Islet precursor cell (in vitro differentiated cells): Measurements from ENCODE around the gene PPIF.

Experiments used
- DNase-seq: peaks from one replicate; pipeline ENCODE4 v3.0.0-alpha.2; 2018

The PPIF gene

DNA sequence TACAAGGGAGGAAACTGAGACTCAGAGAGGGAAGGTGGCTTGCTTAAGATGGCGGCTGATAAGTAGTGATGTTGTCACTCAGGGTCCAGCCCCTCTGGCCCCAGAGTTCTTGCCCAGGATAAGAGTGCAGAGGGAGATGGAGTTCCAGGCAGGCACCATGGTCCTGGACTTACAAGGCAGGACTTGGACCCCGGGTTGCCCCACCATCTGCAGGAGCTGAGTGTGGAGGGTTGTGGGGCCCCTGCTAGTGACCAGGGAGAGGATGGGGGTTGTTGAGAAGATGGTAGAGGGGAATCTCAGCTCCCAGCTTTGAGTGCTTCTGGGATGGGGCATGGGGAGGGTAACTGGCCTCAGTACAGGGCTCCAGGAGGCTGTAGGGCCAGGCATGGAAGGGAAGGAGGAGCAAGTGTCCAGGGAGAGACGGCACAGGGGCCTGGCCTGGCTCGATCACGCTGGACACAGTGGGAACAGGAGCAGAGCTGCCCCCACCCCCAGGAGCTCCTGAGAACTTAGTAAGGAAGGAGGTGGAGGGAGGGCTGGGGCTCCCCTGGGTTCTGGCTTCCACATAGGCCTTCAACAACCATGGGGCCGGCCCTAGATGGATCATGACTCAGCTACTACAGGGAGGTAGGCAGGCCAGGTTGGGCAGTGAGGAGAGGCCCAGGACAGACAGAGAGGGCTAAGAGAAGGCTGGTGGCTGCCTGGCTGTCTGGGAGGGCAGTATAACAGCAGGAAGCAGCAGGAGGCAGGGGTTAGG is 28.2 kb downstream of the PPIF start:
- peak; percentile 86 for DNase-seq

DNA sequence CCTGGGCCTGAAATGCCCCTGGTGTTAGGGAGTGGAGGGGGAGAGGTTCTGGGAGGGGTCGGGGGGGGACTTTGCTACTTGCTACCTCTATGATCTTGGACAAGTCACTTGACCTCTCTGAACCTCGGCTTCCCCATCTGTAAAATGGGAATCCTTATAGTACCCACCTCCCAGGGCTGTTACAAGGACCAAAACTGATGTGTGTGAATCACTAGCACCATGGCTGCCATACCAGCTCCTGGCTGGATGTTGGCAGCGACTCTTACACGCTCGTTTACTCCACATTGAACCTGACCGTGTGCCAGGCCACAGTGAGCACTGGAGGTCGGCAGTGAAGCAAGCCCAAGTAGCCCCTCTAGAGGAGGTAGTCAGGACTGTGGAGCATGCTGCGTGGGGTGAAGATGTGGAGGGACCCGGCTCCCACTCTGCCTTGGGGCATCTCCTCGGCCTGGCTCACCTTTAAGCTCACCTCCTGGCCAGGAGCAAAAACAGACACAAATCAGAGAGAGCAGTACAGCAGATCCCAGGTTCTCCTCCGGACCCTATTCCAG is 28.9 kb downstream of the PPIF start:
- DNase-seq = peak; percentile 45

DNA sequence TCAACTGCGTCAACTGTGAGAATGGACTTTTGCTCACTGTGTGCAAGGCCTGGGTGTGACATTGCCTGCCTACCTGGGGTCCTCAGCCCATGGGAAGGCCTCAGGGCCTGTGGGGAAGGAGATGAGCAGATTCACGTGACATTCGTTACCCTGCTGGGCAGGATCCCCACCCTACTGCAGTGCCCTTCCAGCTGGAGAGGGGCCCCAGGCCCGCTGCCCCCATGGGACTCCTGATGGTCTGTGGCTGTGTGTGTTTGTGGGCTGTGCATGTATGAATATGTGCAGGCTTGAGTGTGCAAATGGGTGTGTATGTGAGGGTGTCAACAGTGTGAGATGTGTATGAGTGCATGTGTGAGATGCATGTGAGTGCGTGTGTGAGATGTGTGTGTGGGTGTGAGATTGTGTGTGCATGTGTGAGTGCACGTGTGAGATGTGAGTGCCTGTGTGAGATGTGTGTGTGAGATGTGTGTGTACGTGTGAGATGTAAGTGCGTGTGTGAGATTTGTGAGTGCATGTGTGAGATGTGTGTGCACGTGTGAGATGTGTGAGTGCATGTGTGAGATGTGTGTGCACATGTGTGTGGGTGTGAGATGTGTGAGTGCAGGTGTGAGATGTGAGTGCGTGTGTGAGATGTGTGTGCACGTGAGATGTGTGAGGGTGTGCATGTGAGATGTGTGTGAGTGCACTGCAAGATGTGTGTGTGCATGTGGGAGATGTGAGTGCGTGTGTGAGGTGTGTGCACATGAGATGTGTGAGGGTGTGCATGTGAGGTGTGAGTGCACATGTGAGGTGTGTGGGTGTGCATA is 29.7 kb downstream of the PPIF start:
- DNase-seq = no peak

DNA sequence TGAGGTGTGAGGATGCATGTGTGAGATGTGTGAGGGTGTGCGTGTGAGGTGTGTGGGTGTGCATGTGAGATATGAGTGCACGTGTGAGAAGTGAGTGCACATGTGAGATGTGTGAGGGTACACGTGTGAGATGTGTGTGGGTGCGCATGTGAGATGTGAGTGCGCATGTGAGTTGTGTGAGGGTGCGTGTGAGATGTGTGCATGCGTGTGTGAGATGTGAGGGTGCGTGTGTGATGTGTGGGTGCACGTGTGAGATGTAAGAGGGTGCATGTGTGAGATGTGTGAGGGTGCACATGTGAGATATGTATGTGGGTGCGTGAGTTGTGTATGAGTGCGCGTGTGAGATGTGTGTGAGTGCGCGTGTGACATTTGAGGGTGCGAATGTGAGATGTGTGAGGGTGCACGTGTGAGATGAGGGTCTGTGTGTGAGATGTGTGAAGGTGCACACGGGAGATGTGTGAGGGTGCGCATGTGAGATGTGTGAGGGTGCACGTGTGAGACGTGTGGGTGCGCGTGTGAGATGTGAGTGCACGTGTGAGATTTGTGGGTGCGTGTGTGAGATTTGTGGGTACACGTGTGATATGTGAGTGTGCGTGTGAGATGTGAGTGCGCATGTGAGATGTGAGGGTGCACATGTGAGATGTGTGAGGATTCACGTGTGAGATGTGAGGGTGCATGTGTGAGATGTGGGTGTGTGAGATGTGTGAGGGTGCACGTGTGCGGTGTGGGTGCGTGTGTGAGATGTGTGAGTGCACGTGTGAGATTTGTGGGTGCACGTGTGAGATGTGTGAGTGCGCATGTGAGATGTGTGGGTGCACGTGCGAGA is 30.5 kb downstream of the PPIF start:
- no peak for DNase-seq

DNA sequence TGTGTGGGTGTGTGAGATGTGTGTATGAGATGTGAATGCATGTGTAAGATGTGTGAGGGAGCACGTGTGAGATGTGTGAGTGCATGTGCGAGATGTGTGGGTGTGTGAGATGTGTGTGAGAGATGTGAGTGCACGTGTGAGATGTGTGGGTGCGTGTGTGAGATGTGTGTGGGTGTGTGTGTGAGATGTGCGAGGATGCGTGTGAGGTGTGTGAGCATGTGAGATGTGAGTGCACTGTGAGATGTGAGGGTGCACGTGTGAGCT is 31.0 kb downstream of the PPIF start:
- DNase-seq = no peak

DNA sequence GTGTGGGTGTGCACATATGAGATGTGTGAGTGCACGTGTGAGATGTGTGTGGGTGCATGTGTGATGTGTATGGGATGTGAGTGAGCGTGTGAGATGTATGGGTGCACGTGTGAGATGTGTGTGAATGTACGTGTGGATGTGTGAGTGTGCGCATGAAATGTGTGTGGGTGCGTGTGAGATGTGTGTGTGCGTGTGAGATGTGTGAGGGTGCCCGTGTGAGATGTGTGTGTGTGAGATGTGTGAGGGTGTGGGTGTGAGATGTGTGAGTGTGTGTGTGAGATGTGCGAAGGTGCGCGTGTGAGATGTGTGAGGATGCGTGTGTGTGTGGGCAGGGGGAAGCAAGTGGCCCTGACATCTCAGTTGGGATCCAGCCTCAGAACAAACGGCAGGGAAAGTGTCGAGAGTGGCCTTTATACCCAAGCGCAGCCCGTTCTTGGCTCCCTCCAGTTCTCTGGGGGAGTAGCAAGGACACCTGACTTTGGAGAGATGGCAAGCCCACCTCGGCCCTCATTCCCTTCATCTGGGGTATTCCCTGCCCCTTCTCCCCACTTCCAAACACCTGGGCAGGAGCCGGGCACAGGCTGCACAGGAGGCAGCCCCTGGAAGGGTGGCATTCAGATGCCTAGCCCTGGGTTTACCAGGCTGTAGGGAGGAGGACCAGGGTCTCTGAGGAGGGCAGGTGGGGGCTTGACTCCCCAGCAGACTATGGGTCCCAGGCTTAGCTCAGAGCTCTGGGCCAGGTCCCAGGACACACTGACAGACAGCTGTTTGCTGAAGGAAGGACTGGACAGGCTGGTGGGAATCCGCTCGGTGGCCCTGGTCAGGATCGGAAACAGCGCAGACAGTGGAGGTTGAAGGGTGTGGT is 31.6 kb downstream of the PPIF start:
- DNase-seq = peak; percentile 46

DNA sequence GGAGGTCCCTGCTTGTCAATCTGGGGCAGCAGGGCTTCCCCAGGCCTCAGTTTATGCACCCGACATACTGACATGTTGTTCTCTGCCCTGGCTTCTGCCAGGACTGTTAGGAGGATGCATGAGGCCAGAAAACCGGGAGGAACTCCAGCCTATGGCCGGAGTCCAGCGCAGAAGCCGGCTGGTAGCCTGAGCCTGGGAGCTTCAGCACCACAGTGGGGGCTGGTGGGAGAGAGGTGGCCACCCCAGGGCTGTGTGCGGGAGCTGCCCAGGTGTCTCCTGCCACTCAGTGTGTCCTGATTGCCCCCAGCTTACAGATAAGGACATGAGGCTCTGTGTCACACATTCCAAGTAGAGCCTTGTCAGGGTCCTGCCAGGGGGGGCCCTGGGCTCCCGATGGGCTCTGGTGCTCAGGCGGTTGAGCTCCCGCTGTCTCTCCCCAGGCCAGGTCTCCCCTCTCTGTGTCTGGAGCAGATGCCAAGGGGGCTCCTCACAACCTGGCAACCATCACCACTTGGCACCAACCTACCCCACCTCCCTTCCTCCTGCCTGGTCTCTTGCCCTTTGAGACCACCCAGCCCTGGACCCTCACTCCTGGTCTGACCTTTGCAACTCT is 32.3 kb downstream of the PPIF start:
- DNase-seq = peak; percentile 51

DNA sequence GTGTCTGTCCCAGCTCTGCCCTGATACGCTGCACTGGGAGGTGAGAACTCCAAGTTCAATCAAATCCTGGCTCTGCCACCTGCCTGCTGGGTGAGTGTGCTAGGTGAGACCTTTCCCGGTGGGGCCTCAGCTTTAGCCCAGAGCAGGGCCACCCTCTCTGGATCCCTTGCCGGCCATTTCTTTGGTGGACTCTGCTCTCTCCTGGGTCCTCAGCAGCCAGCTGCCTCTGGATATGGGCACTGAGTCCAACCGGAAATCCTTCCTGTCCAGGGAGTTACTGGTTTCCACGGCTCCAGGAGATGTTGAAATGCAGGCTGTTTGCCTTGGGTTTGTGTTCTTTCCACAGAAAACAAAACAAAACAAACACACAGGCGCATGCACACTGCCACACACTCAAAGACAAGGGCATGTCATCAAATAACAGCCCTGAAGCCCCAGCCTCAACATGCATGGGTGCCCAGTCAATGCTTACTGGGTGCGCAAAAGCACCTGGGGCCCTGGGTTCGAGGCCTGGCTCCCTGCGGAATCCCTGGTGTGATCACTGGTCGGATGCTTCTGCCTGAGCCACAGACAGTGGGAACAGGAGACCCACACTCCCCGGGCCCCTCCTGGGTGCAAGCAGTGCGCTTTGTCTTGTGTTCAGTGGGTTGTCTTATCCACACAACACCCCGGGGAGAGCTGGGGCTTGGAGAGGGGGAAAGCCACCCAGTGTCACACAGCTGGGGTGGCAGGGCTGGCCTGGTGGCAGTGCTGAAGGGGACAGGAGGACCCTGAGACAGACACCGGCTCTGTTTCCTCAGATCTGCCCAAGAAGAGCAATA is 33.1 kb downstream of the PPIF start:
- peak; percentile 50 for DNase-seq

DNA sequence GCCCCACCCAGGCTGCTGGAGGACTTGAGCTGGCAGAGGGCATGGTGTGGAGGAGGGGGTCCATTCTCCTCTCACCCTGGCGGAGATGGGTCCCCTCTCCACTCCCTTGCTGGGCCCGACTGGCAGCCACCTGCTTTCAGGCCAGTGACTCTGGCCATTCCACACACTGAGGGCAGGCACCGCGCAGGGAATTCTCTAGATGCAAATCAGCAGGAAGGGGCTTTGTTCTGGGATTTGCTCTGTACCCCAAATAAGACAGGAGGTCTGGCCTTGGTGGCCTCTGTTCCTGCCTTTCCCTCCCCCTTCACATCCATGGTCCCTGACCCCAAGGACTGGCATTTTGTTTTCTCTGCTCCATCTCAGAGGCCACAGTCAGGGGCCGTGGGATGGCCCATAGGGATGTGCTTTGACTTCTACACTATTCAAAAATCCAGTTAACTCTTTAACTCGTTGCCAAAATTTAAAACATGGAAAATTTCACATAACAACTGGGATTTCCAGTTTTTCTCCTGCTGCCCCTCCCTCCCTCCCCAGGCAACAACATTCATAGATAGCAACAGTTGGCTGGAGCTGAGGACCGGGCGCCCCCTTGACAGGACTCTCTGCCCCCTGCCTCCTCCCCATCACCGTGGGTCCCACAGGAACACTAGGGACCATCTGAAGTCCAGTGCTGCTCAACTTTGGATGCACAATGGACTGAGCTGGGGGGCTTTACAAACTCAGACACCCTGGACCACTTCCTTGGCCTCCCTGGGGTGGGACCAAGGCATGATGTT is 33.9 kb downstream of the PPIF start:
- DNase-seq = no peak

DNA sequence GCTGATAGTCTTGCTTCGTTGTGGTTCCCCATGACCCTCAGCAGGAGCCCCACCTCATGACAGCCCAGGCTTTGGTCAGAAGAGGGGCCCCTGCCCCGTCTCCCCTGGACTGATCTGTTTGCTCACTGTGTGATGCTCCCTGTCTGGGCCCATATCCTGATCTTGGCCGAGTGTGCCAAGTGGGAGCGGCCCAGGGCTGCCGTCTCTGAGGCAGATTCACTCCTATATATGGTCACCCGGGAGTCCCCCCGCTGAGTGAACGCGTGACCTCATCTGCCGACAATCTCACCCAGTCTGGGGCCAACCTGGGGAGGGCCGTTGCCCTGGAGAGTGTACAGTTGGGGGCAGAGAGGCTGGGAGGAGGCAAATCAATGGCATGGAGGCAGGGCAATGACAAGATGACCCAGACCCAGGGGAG is 34.5 kb downstream of the PPIF start:
- peak; percentile 86 for DNase-seq

DNA sequence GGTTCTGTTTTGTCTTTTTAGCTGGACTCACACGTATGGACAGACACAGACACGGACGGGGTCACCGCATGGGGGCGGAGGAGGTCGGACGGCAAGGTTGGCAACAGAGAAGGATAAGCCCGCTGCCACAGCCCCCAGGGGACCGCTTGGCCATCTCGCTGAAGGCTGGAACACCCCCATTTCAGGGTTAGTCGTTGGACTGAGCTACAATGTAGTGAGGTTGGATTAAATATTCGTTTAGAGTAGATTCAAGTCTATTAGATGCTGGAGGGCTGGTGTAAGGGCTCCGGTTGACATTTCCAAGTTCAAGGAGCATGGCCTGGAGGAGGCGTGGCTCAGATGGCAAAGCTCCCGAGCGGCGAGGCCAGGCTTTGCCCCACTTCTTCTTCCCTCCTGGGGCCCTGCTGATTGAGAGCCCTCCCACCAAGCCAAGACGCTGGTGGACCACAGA is 35.2 kb downstream of the PPIF start:
- no peak for DNase-seq

DNA sequence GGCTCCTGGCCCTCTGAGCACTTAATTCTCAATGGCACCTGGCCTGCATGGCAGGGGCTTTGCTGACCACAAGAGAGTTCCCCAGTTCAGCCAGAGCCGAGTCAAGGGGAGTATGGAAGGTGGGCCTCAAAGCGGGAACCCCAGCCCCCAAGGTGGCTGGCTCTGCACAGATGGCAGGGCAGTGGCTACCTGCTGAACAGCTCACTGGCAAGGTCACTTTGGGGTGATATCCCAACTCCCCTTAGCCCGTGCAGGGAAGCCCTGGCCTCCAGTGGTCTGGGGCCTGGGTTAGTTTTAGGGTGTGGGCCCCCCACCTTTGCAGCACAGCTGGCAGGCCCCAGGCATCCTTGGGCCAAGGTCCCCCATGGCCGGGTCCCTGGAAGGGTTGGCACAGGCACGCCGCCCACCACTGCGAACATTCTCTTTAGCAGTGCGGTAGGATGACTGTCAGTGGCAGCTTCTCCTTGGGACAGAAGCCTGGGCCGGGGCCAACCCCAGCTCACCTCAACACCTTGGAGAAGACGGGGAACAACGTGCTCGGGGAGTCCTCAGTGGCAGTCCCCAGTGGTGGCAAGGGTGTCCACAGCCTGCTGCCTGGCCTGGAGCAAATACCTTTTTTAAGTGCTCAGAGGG is 36.8 kb downstream of the PPIF start:
- DNase-seq = no peak

DNA sequence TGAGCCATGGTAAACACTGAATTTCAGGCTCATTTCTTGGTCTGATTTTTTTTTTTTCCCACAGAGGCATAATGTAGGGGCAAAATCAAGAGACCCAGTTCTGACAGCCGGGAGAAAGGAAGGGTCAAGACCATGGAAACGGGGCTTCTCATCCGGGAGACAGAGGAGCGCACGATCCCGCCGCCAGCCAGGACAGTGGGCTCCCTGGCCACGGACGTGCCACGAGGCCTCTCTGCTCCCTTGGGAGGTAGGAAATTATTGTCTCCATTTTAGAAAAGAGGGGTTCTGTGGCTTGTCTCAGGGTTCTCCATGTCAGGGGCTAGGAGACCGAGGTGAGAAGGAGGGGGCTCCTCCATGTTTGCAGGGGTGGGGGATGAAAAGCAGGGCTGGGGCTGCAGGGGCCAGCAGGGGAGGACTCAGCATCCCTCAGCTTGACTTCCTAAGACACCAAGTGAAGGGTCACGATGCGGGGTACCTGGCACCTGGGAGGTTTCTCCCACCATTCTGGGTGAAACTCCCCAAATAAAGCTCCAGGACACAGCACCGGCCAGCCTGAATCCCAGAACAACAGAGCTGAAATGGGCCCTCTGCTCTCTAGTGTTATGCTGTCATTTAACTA is 37.6 kb downstream of the PPIF start:
- no peak for DNase-seq

DNA sequence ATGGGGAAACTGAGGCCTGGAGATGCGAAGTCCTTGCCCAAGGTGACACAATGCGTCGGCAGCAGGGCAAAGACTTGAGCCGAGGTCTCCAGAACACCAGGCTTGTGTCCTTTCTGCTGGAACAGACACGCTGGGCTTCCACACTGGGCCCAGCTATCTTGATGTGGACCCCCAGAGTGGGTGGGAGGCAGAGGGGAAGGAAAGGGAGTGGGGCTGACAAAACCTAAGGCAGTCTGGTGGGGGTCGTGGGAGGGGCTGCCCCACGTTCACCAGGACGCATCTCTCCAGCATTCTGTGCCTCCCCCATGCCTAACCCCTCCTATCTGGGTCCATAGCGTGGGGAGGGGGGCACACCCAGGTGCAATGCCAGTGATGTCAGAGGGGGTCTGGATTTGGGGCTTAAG is 38.1 kb downstream of the PPIF start:
- DNase-seq = no peak

DNA sequence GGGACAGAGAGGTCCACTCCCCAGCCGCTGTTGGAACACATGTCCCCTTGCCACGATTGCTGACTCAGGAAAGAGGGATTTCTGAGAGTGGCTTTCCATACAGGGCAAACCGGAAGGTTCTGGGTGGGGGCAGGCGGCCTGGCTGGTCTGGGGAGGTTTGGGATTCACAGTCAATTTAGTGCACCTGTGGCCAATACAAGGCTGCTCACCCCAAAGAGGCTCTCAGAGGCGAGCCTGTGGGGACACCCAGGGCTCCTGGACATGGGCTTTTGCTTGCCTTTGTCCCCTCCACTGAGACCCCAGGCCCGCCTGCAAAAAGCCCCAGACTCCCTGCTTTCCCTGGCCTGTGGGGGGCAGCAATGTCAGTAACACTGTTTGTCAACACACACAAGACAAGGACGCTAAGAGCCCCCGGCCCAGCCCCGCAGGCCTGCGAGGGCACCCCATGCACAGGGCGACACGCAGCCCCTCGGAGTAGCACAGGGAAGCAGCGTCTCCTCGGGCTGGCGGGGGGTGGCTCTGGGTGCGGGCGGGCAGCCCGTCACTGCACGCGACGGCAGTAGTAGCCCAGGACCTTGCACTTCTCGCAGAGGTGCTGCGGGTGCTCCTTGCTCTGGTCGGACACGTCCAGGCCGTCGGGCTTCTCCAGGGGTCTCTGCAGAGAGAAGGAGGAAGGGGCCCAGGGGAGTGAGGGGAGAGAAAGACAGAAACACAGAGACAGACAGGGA is 38.7 kb downstream of the PPIF start:
- DNase-seq = peak; percentile 74

DNA sequence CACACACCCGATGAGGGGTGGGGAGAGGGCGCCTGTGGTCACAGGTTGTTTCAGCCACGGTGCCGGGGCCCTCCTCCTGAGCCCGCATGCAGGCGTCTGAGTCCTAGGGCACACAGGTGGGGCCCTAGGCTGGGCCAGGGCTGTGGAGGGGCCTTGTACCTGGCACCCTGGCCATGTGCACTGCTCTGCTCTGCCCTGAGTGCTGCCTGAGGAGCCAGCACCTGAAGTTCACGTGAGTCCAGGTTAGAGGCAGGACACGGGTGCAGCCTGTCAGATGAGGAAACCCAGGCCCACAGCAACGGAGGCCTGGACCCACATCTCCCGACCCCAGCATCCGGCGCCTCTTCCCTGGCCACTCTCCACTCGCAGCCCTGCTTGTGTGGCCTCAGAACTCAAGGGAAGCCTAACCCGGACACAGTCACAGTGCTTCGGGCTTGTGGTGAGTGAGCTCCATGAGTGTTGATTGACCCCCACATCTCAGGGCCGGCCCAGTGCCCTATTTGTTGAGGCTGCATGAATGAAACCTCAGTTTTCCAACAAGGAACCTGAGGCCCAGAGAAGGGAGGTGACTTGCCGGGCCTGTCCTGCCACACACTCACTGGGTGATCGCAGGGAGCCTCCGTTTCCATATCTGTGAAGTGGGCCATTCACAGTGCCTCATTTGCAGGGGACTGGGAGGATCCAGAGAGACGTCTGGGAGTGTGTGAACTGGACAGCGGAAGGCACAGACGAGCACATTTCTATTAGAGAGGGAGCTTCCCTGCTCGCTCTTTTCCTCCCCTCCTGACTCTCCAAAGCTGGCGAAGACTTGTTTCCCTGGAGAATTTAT is 39.6 kb downstream of the PPIF start:
- DNase-seq = peak; percentile 56

DNA sequence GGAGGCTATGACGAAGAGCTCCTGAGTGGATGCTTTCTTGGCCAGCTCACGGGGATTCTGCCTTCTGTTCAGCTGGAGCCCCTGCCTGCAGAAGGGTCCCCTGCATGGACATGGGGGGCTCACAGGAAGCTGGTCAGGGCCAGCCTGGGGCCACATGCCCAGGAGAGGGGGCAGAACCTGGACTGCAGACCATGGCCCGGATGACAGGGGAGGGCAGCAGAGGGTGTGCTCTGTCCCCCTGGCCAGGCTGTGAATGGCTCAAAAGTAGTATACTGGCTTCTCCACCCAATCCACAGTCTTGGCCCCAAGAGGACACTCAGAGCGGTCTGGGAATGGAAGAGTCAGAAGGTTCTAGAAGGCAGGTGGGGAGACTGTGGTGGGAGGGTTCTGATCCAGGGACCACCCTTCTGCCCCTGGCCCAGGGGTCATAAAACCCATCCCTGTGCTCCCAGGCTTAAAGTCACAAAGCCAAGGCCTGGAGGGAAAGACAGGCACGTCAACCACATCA is 40.3 kb downstream of the PPIF start:
- DNase-seq = peak; percentile 50
